HG03103 (cell line): ENCODE measurements around the gene NXNL1.
"Not testable (repeated sequence)": the region's sequence is repeated elsewhere in the genome, so short reads cannot be mapped to it uniquely, and the experiment has no call there.

Experiments used
- ATAC-seq: cut with Tn5 transposase; IDR thresholded peaks from one replicate; pipeline ENCODE4 v1.9.1; 2021; ENCODE audit warnings: low read depth; ENCODE audit not compliant: unreplicated experiment

Gene NXNL1

GRCh38 chr19:17487284-17488121, 26.8 kb upstream of the NXNL1 start:
- no peak for ATAC-seq

GRCh38 chr19:17486545-17487240, 26.0 kb upstream of the NXNL1 start:
- ATAC-seq, result no peak

- no peak for ATAC-seq
Observed at GRCh38 chr19:17484520-17485185, 23.9 kb upstream of the NXNL1 start.

GRCh38 chr19:17483605-17484002, 22.9 kb upstream of the NXNL1 start:
- ATAC-seq, result no peak

GRCh38 chr19:17482877-17483604, 22.3 kb upstream of the NXNL1 start:
- ATAC-seq, result no peak

GRCh38 chr19:17481986-17482385, 21.3 kb upstream of the NXNL1 start:
- no peak for ATAC-seq

- ATAC-seq, result no peak
Observed at GRCh38 chr19:17479325-17479791, 18.6 kb upstream of the NXNL1 start.

- ATAC-seq, result no peak
Observed at GRCh38 chr19:17475541-17476115, 14.9 kb upstream of the NXNL1 start.

- ATAC-seq, result not testable (repeated sequence)
Observed at GRCh38 chr19:17475011-17475540, 14.3 kb upstream of the NXNL1 start.

GRCh38 chr19:17473041-17473440, 12.3 kb upstream of the NXNL1 start:
- ATAC-seq, result no peak

- no peak for ATAC-seq
Observed at GRCh38 chr19:17471410-17472125, 10.8 kb upstream of the NXNL1 start.

GRCh38 chr19:17470068-17470841, 9.5 kb upstream of the NXNL1 start, which contains the start of gene SLC27A1:
SLC27A1 (plus strand) TSS chr19:17470524; CDS start chr19:17470541, 17 bp downstream.
- ATAC-seq, result no peak

- no peak for ATAC-seq
Observed at GRCh38 chr19:17469481-17470067, 8.8 kb upstream of the NXNL1 start.

- no peak for ATAC-seq
Observed at GRCh38 chr19:17469092-17469480, 8.4 kb upstream of the NXNL1 start.

GRCh38 chr19:17468302-17469091, 7.8 kb upstream of the NXNL1 start:
- no peak for ATAC-seq

- ATAC-seq, result no peak
Observed at GRCh38 chr19:17467471-17468301, 7.0 kb upstream of the NXNL1 start.

- no peak for ATAC-seq
Observed at GRCh38 chr19:17466487-17466850, 5.7 kb upstream of the NXNL1 start.
